Astrocyte (in vitro differentiated cells and primary cell): ENCODE measurements around the gene AMACR.

Experiments
- CTCF ChIP-seq: IDR thresholded peaks from 2 replicates; pipeline ENCODE4 v1.5.1; 2011; ENCODE audit warnings: low read depth, mild to moderate bottlenecking, inconsistent platforms, low read length, moderate library complexity; ENCODE audit not compliant: insufficient read depth
- EZH2 ChIP-seq: IDR thresholded peaks from 2 replicates; pipeline ENCODE4 v1.6.1; 2012; ENCODE audit warnings: mild to moderate bottlenecking, low read length, inconsistent platforms; ENCODE audit not compliant: insufficient read depth

DNA sequence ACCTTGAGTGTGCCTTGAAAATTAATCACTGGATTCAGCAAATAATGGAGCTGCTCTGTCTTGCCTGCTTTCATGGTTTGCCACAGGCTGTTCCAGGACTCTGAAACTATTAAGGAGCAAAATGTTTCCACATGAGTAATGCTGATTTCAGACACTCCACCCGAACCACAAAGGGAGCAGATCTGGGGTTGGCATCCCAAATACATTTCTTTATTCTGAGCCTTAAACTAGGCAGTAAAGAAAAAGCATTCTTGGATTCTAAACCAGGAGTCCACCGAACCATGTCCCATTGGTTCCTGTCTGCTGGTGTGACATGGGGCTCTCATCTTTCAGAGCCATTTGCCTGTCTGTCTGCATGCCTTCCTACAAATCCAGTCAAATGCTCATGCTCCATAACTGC lies 45.3 kb upstream of the AMACR start:
- TF ChIP-seq CTCF (no peak), EZH2 (no peak)
